Prostate gland (tissue), 2 donors: Measurements from ENCODE around the gene A2M. TPM values are rescaled to one million over a fixed set of nuclear protein-coding genes. Genes with fewer than 3 reads are reported as not detected.

Experiments used
- DNase-seq: peaks from one replicate; pipeline ENCODE4 v3.0.0-alpha.2; 2019; ENCODE audit warnings: low spot score
- H3K27ac ChIP-seq, 2 donors: fragments of 200-600 bp; sonication (generic); 2 replicates each; pipeline ENCODE4 v1.5.1; 2017 to 2019
- H3K27me3 ChIP-seq: fragments of 200-600 bp; sonication (generic); replicated peaks from 2 replicates; pipeline ENCODE4 v1.5.1; 2019; ENCODE audit not compliant: insufficient read depth
- H3K36me3 ChIP-seq, 2 donors: fragments of 200-600 bp; sonication (generic); 1 replicate in 1 of 2; 2 replicates in 1 of 2; pipeline versions ENCODE4 v1.5.1 to v1.8.1; 2017 to 2019
- H3K4me1 ChIP-seq: fragments of 200-600 bp; sonication (generic); replicated peaks from 2 replicates; pipeline ENCODE4 v1.5.1; 2019
- H3K4me3 ChIP-seq, 2 donors: fragments of 200-600 bp; sonication (generic); 2 replicates each; pipeline ENCODE4 v1.5.1; 2017 to 2019
- H3K9me3 ChIP-seq: fragments of 200-600 bp; sonication (generic); 2 replicates; pipeline ENCODE4 v1.5.1; 2017
- POLR2A ChIP-seq: fragments of 450-650 bp; IDR thresholded peaks from one replicate; pipeline ENCODE4 v1.6.1; 2016; ENCODE audit warnings: antibody characterized with exemption, mild to moderate bottlenecking
- POLR2AphosphoS5 ChIP-seq: sonication (generic); formaldehyde crosslinking; IDR thresholded peaks from one replicate; pipeline ENCODE4 v1.6.1; 2017; ENCODE audit warnings: antibody characterized with exemption
- WGBS: methylation state at CpG from one replicate; pipeline ENCODE4 v1.1.5; 2018; 5-methylcytosine and 5-hydroxymethylcytosine counted together
- intact Hi-C: fragments of 100-400 bp; cut with DNase I; formaldehyde crosslinking; loops from one replicate; pipeline ENCODE4 v1.14.2; 2022
- total RNA-seq, 2 donors: library from RNA; depleted of rRNA; stranded (reverse); fragments of >200 nt; gene quantifications; one replicate each; pipeline ENCODE4 v1.1.0, GENCODE V29; 2016
- TF ChIP-seq, protein P1 (sequence below), 4 experiments: fragments of 200-600 bp in 2 of 4; fragments of 450-650 bp in 2 of 4; sonication (generic) in 2 of 4; IDR thresholded peaks; 1 replicate in 3 of 4; 2 replicates in 1 of 4; pipeline ENCODE4 v1.5.1; 2016 to 2019; ENCODE audit warnings: antibody characterized with exemption in 4 of 4, mild to moderate bottlenecking in 2 of 4, moderate library complexity in 2 of 4

Gene A2M
- total RNA-seq, 2 donors from 2014 or later: 82.6 to 286 TPM

- no peak for DNase-seq
- TF ChIP-seq, protein P1, sequence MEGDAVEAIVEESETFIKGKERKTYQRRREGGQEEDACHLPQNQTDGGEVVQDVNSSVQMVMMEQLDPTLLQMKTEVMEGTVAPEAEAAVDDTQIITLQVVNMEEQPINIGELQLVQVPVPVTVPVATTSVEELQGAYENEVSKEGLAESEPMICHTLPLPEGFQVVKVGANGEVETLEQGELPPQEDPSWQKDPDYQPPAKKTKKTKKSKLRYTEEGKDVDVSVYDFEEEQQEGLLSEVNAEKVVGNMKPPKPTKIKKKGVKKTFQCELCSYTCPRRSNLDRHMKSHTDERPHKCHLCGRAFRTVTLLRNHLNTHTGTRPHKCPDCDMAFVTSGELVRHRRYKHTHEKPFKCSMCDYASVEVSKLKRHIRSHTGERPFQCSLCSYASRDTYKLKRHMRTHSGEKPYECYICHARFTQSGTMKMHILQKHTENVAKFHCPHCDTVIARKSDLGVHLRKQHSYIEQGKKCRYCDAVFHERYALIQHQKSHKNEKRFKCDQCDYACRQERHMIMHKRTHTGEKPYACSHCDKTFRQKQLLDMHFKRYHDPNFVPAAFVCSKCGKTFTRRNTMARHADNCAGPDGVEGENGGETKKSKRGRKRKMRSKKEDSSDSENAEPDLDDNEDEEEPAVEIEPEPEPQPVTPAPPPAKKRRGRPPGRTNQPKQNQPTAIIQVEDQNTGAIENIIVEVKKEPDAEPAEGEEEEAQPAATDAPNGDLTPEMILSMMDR (IDR thresholded peaks at IDR 0.05): no peak
- TF ChIP-seq POLR2AphosphoS5 (no peak), POLR2A (no peak)
- no peaks in the 10 kb centered on the region for H3K4me1 ChIP-seq
- H3K36me3 ChIP-seq: no peaks in the 10 kb centered on the region
- no peaks in the 10 kb centered on the region for H3K9me3 ChIP-seq
- H3K4me3 ChIP-seq: no peak overlapping the region
- intact Hi-C loops: loop anchor here (2.0 kb wide), 1 partner anchor 17 kb away; no protein-coding TSS in a partner anchor
- no peaks in the 10 kb centered on the region for H3K27me3 ChIP-seq
- 98% methylated on average over 3 of the region's 3 CpGs for WGBS
- no peak overlapping the region for H3K27ac ChIP-seq
These were observed 33.9 kb downstream of the A2M start for GRCh38 chr12:9081667-9082427.

DNA sequence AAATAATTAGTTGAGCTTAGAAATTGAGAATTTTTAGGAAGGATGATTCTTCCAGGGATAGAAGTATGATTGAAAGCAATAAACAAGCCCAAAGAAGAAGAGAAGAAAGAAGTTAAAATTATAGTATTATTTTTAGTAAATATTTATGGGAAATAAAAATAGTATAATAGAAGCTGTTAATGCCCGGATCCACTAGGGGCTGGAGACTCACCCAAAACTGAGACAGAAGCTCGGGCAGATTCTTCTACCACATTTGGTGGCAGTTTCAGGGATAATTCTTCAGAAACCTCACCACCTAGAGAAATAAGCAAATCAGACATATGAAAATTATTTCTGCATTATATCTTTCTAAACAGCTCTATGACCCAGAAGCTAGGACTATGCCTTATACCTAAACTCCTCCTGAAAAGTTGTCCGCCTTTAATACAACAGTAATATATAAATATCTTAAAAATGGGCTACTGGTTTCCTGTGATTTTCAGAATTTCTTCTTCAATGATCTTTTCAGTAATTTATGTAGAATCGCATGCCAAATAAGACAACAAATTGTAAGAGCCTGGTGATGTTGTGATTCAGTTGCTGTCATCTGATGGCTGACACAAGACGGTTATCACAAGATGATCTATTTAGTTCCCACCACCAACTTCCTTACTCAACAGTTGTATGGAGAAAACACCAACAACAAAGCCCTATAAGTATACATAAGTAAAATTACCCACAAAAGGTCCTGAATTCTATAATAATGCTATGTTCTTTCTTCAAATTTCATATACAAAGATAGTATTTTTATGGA lies 35.6 kb downstream of the A2M start:
- no peak for DNase-seq
- H3K4me3 ChIP-seq: no peak overlapping the region
- TF ChIP-seq, protein P1 (IDR thresholded peaks at IDR 0.05): no peak
- TF ChIP-seq POLR2A (no peak), POLR2AphosphoS5 (no peak)
- no peaks in the 10 kb centered on the region for H3K27me3 ChIP-seq
- WGBS: 89% methylated on average over 5 of the region's 5 CpGs
- intact Hi-C loops: loop anchor here (2.0 kb wide), 1 partner anchor 19 kb away; no protein-coding TSS in a partner anchor
- no peaks in the 10 kb centered on the region for H3K9me3 ChIP-seq
- H3K36me3 ChIP-seq: no peaks in the 10 kb centered on the region
- H3K27ac ChIP-seq: no peak overlapping the region
- H3K4me1 ChIP-seq: no peaks in the 10 kb centered on the region

GRCh38 chr12:9079082-9079481 lies 36.6 kb downstream of the A2M start:
- no peak overlapping the region for H3K4me3 ChIP-seq
- H3K9me3 ChIP-seq: no peaks in the 10 kb centered on the region
- H3K4me1 ChIP-seq: no peaks in the 10 kb centered on the region
- intact Hi-C loops: no loop called here
- no peaks in the 10 kb centered on the region for H3K27me3 ChIP-seq
- H3K36me3 ChIP-seq: no peaks in the 10 kb centered on the region
- H3K27ac ChIP-seq: no peak overlapping the region
- TF ChIP-seq, protein P1 (IDR thresholded peaks at IDR 0.05): no peak
- TF ChIP-seq POLR2A (no peak), POLR2AphosphoS5 (no peak)
- WGBS: 75% methylated on average over 3 of the region's 3 CpGs
- DNase-seq: no peak

DNA sequence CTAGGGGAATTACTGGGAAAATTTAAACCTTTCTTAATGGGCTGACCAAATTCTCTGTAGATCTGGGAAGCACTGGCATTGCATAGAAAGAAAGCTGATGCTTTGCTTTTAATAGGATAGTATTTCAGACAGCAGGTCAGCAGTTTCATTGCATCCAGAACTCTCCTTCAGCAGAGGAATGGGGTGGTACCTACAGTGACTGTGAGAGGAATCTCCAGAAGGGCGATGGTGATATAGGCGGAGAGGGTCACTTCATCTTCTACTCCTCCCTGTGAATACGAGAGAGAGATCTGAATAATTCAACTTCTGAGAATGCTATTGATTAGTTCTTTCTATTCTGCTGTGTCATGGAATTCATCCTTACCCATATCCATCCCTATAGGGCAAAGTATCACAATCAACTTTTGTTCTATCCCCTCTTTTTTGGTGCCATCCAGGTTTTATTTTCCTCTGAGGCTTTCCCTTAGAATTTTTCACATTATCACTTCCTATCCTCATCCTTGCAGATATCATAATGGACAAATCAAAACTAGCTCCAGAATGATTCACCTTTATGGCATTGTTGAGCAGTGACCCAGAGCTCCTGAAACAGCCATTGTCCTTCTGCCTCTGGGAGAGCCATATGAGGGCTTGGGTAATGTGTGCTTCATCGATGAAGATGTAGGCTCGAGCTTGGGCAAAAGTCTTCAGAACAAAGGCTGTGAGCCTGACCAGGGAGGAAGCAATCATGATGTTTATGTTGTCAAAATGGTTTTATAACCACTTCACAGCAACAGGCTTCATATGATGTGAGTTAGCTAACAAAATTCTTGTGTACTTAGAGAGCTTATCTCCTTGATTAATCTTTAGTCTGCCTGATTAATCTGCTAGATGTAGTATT lies 38.3 kb downstream of the A2M start:
- Histone ChIP-seq H3K4me3 (no peak overlapping the region), H3K9me3 (no peaks in the 10 kb centered on the region), H3K36me3 (no peaks in the 10 kb centered on the region), H3K27ac (no peak overlapping the region), H3K4me1 (no peaks in the 10 kb centered on the region), H3K27me3 (no peaks in the 10 kb centered on the region)
- intact Hi-C loops: no loop called here
- WGBS: 79% methylated on average over 5 of the region's 5 CpGs
- DNase-seq: no peak
- TF ChIP-seq POLR2AphosphoS5: no peak
- no peak for TF ChIP-seq POLR2A
- TF ChIP-seq, protein P1 (IDR thresholded peaks at IDR 0.05): no peak
